SK-N-SH (cell line): ENCODE measurements around the gene SCAMP3.
"Not testable (repeated sequence)": the region's sequence is repeated elsewhere in the genome, so short reads cannot be mapped to it uniquely, and the experiment has no call there.

Experiments used
- CTCF ChIP-seq: fragments of 200-600 bp; sonication (generic); IDR thresholded peaks from 2 replicates; pipeline ENCODE4 v1.6.1; 2017; ENCODE audit warnings: antibody characterized with exemption, mild to moderate bottlenecking, moderate library complexity
- ELF1 ChIP-seq: IDR thresholded peaks from 2 replicates; pipeline ENCODE4 v1.4.0; 2012
- EP300 ChIP-seq, 2 experiments: IDR thresholded peaks; 2 replicates each; pipeline versions ENCODE4 v1.4.0 to v1.6.1; 2012; ENCODE audit warnings: borderline replicate concordance in 1 of 2, low read depth in 1 of 2, low read length in 1 of 2
- EZH2phosphoT487 ChIP-seq: fragments of 200-600 bp; sonication (generic); IDR thresholded peaks from 2 replicates; pipeline ENCODE4 v1.6.1; 2017; ENCODE audit warnings: low read depth, mixed run types, mild to moderate bottlenecking, antibody characterized with exemption, moderate library complexity, borderline replicate concordance
- GABPA ChIP-seq: IDR thresholded peaks from 2 replicates; pipeline ENCODE4 v1.4.0; 2012; ENCODE audit warnings: low read depth, mild to moderate bottlenecking
- IRF3 ChIP-seq: fragments of 150-350 bp; IDR thresholded peaks from 2 replicates; pipeline ENCODE4 v1.6.1; 2016; ENCODE audit warnings: mild to moderate bottlenecking, low read depth, low read length
- MAX ChIP-seq: IDR thresholded peaks from 2 replicates; pipeline ENCODE4 v1.4.0; 2012; ENCODE audit warnings: low read depth
- MXI1 ChIP-seq: IDR thresholded peaks from 2 replicates; pipeline ENCODE4 v1.6.1; 2012; ENCODE audit warnings: mild to moderate bottlenecking, low read depth, low read length, improper control_type of control experiment
- POLR2AphosphoS5 ChIP-seq: IDR thresholded peaks from 2 replicates; pipeline ENCODE4 v1.6.1; 2012; ENCODE audit warnings: low read depth, low read length
- RFX5 ChIP-seq: IDR thresholded peaks from 2 replicates; pipeline ENCODE4 v1.6.1; 2012; ENCODE audit warnings: mild to moderate bottlenecking, improper control_type of control experiment, low read length
- SIN3A ChIP-seq: IDR thresholded peaks from 2 replicates; pipeline ENCODE4 v1.6.1; 2012; ENCODE audit warnings: low read depth, mild to moderate bottlenecking, low read length, moderate library complexity, borderline replicate concordance
- SMC3 ChIP-seq: IDR thresholded peaks from 2 replicates; pipeline ENCODE4 v1.6.1; 2012; ENCODE audit warnings: low read depth, low read length, improper control_type of control experiment
- USF1 ChIP-seq: IDR thresholded peaks from 2 replicates; pipeline ENCODE4 v1.4.0; 2012; ENCODE audit warnings: low read depth, borderline replicate concordance
- YY1 ChIP-seq: IDR thresholded peaks from 2 replicates; pipeline ENCODE4 v1.4.0; 2012; ENCODE audit warnings: low read depth, mild to moderate bottlenecking

GRCh38 chr1:155225404-155225759, 36.8 kb downstream of the SCAMP3 start:
- TF ChIP-seq RFX5; CTCF; MXI1; GABPA; ELF1; EP300 (IDR thresholded peaks at IDR 0.05; ENCODE audit: borderline replicate concordance in 1 of 2, low read depth in 1 of 2, low read length in 1 of 2); USF1; POLR2AphosphoS5; SMC3; IRF3; YY1; MAX; EZH2phosphoT487; SIN3A: not testable (repeated sequence)
